WTC11 (cell line): ENCODE results near the gene CD96. TPM values are rescaled to one million over a fixed set of nuclear protein-coding genes. Genes with fewer than 3 reads are reported as not detected.

Source experiments
- ATAC-seq: fragments of 200-7000 bp; cut with Tn5 transposase; 2 replicates; pipeline ENCODE4 v1.10.0; 2021; ENCODE audit warnings: mild to moderate bottlenecking, moderate library complexity
- CTCF ChIA-PET: fragments of 300-600 bp; sonication (Branson Sonifier 250); formaldehyde crosslinking; loops from one replicate; lab custom pipeline; 2021; ENCODE audit warnings: antibody characterized with exemption; lab: Charles Lee
- POLR2A ChIA-PET: fragments of 350-600 bp; sonication (Branson Sonifier 250); formaldehyde crosslinking; loops from one replicate; lab custom pipeline; 2021; ENCODE audit warnings: antibody characterized with exemption; lab: Charles Lee
- DNase-seq: peaks from one replicate; pipeline ENCODE4 v3.0.0; 2021; ENCODE audit warnings: low spot score
- H3K27ac Mint-ChIP-seq: 2 replicates; pipeline ENCODE4 v1.8.0; 2021; ENCODE audit warnings: mixed read lengths
- H3K27me3 Mint-ChIP-seq: 2 replicates; pipeline ENCODE4 v1.8.0; 2021; ENCODE audit warnings: low read depth, mild to moderate bottlenecking, moderate library complexity, mixed read lengths
- H3K36me3 Mint-ChIP-seq: 2 replicates; pipeline ENCODE4 v1.8.0; 2021; ENCODE audit warnings: mixed read lengths
- H3K4me1 Mint-ChIP-seq: 2 replicates; pipeline ENCODE4 v1.8.0; 2022; ENCODE audit warnings: mixed read lengths
- H3K4me3 Mint-ChIP-seq: 2 replicates; pipeline ENCODE4 v1.8.0; 2021; ENCODE audit warnings: mild to moderate bottlenecking, moderate library complexity, mixed read lengths
- H3K9me3 Mint-ChIP-seq: 2 replicates; pipeline ENCODE4 v1.8.0; 2021; ENCODE audit warnings: mixed read lengths
- CREM ChIP-seq: sonication (generic); formaldehyde crosslinking; IDR thresholded peaks from 2 replicates; pipeline ENCODE4 v1.8.1; 2022; ENCODE audit warnings: mild to moderate bottlenecking, missing genetic modification reagents, moderate library complexity
- EMX1 ChIP-seq: fragments of 250-450 bp; sonication (Bioruptor Pico); IDR thresholded peaks from 2 replicates; pipeline ENCODE4 v1.8.0; 2021; ENCODE audit warnings: mild to moderate bottlenecking
- ETV6 ChIP-seq: sonication (generic); formaldehyde crosslinking; IDR thresholded peaks from 2 replicates; pipeline ENCODE4 v1.8.1; 2022; ENCODE audit warnings: mild to moderate bottlenecking, missing genetic modification reagents
- FOXJ3 ChIP-seq: sonication (generic); formaldehyde crosslinking; IDR thresholded peaks from 2 replicates; pipeline ENCODE4 v1.9.0; 2021; ENCODE audit warnings: missing genetic modification reagents, mild to moderate bottlenecking, borderline replicate concordance
- FOXK1 ChIP-seq: sonication (generic); formaldehyde crosslinking; IDR thresholded peaks from 2 replicates; pipeline ENCODE4 v1.8.0; 2022; ENCODE audit warnings: mild to moderate bottlenecking, moderate library complexity, missing genetic modification reagents
- FOXP4 ChIP-seq: sonication (generic); formaldehyde crosslinking; IDR thresholded peaks from 2 replicates; pipeline ENCODE4 v1.8.0; 2022; ENCODE audit warnings: mild to moderate bottlenecking, missing genetic modification reagents
- GTF2I ChIP-seq: fragments of 250-450 bp; sonication (Bioruptor Pico); conservative IDR thresholded peaks from 2 replicates; pipeline ENCODE4 v1.4.0; 2021; ENCODE audit warnings: mild to moderate bottlenecking
- JUN ChIP-seq: sonication (generic); formaldehyde crosslinking; IDR thresholded peaks from 2 replicates; pipeline ENCODE4 v1.8.0; 2023; ENCODE audit warnings: mild to moderate bottlenecking, missing genetic modification reagents
- MLX ChIP-seq: sonication (generic); formaldehyde crosslinking; IDR thresholded peaks from 2 replicates; pipeline ENCODE4 v1.8.1; 2023; ENCODE audit warnings: mild to moderate bottlenecking, missing genetic modification reagents, moderate library complexity
- MXD4 ChIP-seq: fragments of 250-450 bp; sonication (Bioruptor Pico); IDR thresholded peaks from 2 replicates; pipeline ENCODE4 v1.8.0; 2021; ENCODE audit warnings: mild to moderate bottlenecking, moderate library complexity, borderline replicate concordance
- NFE2L1 ChIP-seq: sonication (generic); formaldehyde crosslinking; IDR thresholded peaks from 2 replicates; pipeline ENCODE4 v1.8.1; 2023; ENCODE audit warnings: missing genetic modification reagents
- NFYB ChIP-seq: sonication (generic); formaldehyde crosslinking; conservative IDR thresholded peaks from 2 replicates; pipeline ENCODE4 v1.8.0; 2022; ENCODE audit warnings: low read depth, missing genetic modification reagents
- OVOL2 ChIP-seq: fragments of 250-450 bp; sonication (Bioruptor Pico); IDR thresholded peaks from 2 replicates; pipeline ENCODE4 v1.9.0; 2021; ENCODE audit warnings: mild to moderate bottlenecking, borderline replicate concordance
- PRDM15 ChIP-seq: sonication (generic); formaldehyde crosslinking; IDR thresholded peaks from 2 replicates; pipeline ENCODE4 v1.8.0; 2022; ENCODE audit warnings: missing genetic modification reagents
- TCF7 ChIP-seq: sonication (generic); formaldehyde crosslinking; IDR thresholded peaks from 2 replicates; pipeline ENCODE4 v1.8.0; 2022; ENCODE audit warnings: mild to moderate bottlenecking, low read depth, missing genetic modification reagents, moderate library complexity
- TEAD1 ChIP-seq: sonication (generic); formaldehyde crosslinking; IDR thresholded peaks from 2 replicates; pipeline ENCODE4 v1.8.0; 2022; ENCODE audit warnings: mild to moderate bottlenecking, missing genetic modification reagents
- TP53 ChIP-seq: sonication (generic); formaldehyde crosslinking; IDR thresholded peaks from 2 replicates; pipeline ENCODE4 v1.8.1; 2023; ENCODE audit warnings: mild to moderate bottlenecking, missing genetic modification reagents
- USF1 ChIP-seq: sonication (generic); formaldehyde crosslinking; IDR thresholded peaks from 2 replicates; pipeline ENCODE4 v1.8.0; 2022; ENCODE audit warnings: mild to moderate bottlenecking, missing genetic modification reagents
- ZBTB21 ChIP-seq: sonication (generic); formaldehyde crosslinking; IDR thresholded peaks from 2 replicates; pipeline ENCODE4 v1.8.1; 2023; ENCODE audit warnings: mild to moderate bottlenecking, missing genetic modification reagents, borderline replicate concordance
- ZMAT4 ChIP-seq: fragments of 250-450 bp; sonication (Bioruptor Pico); IDR thresholded peaks from 2 replicates; pipeline ENCODE4 v1.9.0; 2021; ENCODE audit warnings: mild to moderate bottlenecking
- ZNF219 ChIP-seq: sonication (generic); formaldehyde crosslinking; IDR thresholded peaks from 2 replicates; pipeline ENCODE4 v1.8.0; 2023; ENCODE audit warnings: missing genetic modification reagents, mild to moderate bottlenecking, borderline replicate concordance
- ZNF423 ChIP-seq: fragments of 250-450 bp; sonication (Bioruptor Pico); IDR thresholded peaks from 2 replicates; pipeline ENCODE4 v2.1.2; 2022; ENCODE audit warnings: mild to moderate bottlenecking, moderate library complexity
- ZNF512 ChIP-seq: sonication (generic); formaldehyde crosslinking; IDR thresholded peaks from 2 replicates; pipeline ENCODE4 v1.8.1; 2022; ENCODE audit warnings: missing genetic modification reagents, borderline replicate concordance
- total RNA-seq: library from RNA; stranded (reverse); gene quantifications from 3 replicates; pipeline ENCODE4 v1.2.3, GENCODE V29; 2021

Gene CD96
- total RNA-seq, 1 experiment from 2014 or later = 0.33 TPM

GRCh38 chr3:111595232-111595631 is 53.2 kb downstream of the CD96 start, which contains the start of gene ZBED2:
ZBED2 (minus strand) TSS chr3:111595346; CDS start chr3:111594201, 1,145 bp downstream.
- H3K4me3 Mint-ChIP-seq = no peak within 1 kb of the TSS
- peaks cover 3% of the 10 kb centered on the region; the same call in 1 of the 2 replicates for H3K27me3 Mint-ChIP-seq
- no peaks in the 10 kb centered on the region for H3K36me3 Mint-ChIP-seq
- TF ChIP-seq TEAD1 = no peak
- TF ChIP-seq PRDM15 = no peak
- no peak for TF ChIP-seq OVOL2 (CRISPR knock-in tag)
- TF ChIP-seq ZMAT4 (CRISPR knock-in tag) = no peak
- TF ChIP-seq ZBTB21 (CRISPR knock-in tag) = no peak
- TF ChIP-seq FOXK1 (CRISPR knock-in tag) = no peak
- TF ChIP-seq MLX (CRISPR knock-in tag) = no peak
- TF ChIP-seq ETV6 (CRISPR knock-in tag) = no peak
- no peak for TF ChIP-seq ZNF423
- TF ChIP-seq TCF7 (CRISPR knock-in tag) = no peak
- TF ChIP-seq MXD4 = no peak
- H3K9me3 Mint-ChIP-seq = no peaks in the 10 kb centered on the region
- no peak within 1 kb of the TSS for H3K27ac Mint-ChIP-seq
- ATAC-seq = no peak
- no peak for DNase-seq
- ChIA-PET POLR2A (no interaction called here), CTCF (no interaction called here)
- H3K4me1 Mint-ChIP-seq = 0 out of 2 replicates have a peak, but pooled peaks cover 2% of the 10 kb centered on the region

GRCh38 chr3:111596328-111596727 is 54.3 kb downstream of the CD96 start:
- ChIA-PET CTCF (no interaction called here), POLR2A (no interaction called here)
- no peak overlapping the region for H3K4me3 Mint-ChIP-seq
- no peaks in the 10 kb centered on the region for H3K36me3 Mint-ChIP-seq
- no peaks in the 10 kb centered on the region for H3K4me1 Mint-ChIP-seq
- no peak overlapping the region for H3K27ac Mint-ChIP-seq
- no peak for ATAC-seq
- DNase-seq = no peak
- H3K9me3 Mint-ChIP-seq = no peaks in the 10 kb centered on the region
- H3K27me3 Mint-ChIP-seq = peaks cover 3% of the 10 kb centered on the region; the same call in 1 of the 2 replicates
- TF ChIP-seq NFE2L1 (CRISPR knock-in tag) (no peak), NFYB (CRISPR knock-in tag) (no peak), CREM (CRISPR knock-in tag) (no peak), EMX1 (no peak), FOXK1 (CRISPR knock-in tag) (no peak), ZNF512 (CRISPR knock-in tag) (no peak), JUN (CRISPR knock-in tag) (no peak), MLX (CRISPR knock-in tag) (no peak), TP53 (no peak), GTF2I (no peak), PRDM15 (no peak), FOXJ3 (no peak), FOXP4 (no peak), USF1 (no peak), ETV6 (CRISPR knock-in tag) (no peak), ZNF219 (CRISPR knock-in tag) (no peak)
